Ovary (tissue), 9 donors: Measurements from ENCODE around the gene ARL2. TPM values are rescaled to one million over a fixed set of nuclear protein-coding genes. Genes with fewer than 3 reads are reported as not detected.

Experiments
- DNase-seq, 5 donors: peaks; one replicate each; pipeline ENCODE4 v3.0.0-alpha.2; 2019 to 2020
- H3K27ac ChIP-seq, 2 donors: fragments of 200-600 bp; one replicate each; pipeline versions ENCODE4 v1.5.1 to v1.8.0; 2019 to 2022
- H3K27me3 ChIP-seq: fragments of 200-600 bp; one replicate; pipeline ENCODE4 v1.8.0; 2022
- H3K36me3 ChIP-seq: fragments of 200-600 bp; sonication (generic); one replicate; pipeline ENCODE4 v1.5.1; 2019
- H3K4me1 ChIP-seq: one replicate; pipeline ENCODE4 v1.8.1; 2013; ENCODE audit warnings: mild to moderate bottlenecking, moderate library complexity; ENCODE audit not compliant: insufficient read depth
- H3K4me3 ChIP-seq: fragments of 200-600 bp; sonication (generic); one replicate; pipeline ENCODE4 v1.5.1; 2017
- H3K9me3 ChIP-seq, 2 donors: fragments of 200-600 bp in 1 of 2; sonication (generic) in 1 of 2; one replicate each; pipeline versions ENCODE4 v1.5.1 to v1.8.1; 2013 to 2019; ENCODE audit warnings: mild to moderate bottlenecking in 1 of 2, moderate library complexity in 1 of 2
- EP300 ChIP-seq: sonication (generic); formaldehyde crosslinking; IDR thresholded peaks from one replicate; pipeline ENCODE4 v1.6.1; 2017; ENCODE audit warnings: antibody characterized with exemption
- POLR2A ChIP-seq: fragments of 450-650 bp; IDR thresholded peaks from one replicate; pipeline ENCODE4 v1.6.1; 2017; ENCODE audit warnings: antibody characterized with exemption, mild to moderate bottlenecking, moderate library complexity
- WGBS, 3 donors: extraction: QIAGEN DNeasy Blood & Tissue Kit in 1 of 3; methylation state at CpG; one replicate each; pipeline versions ENCODE4 v1.1.5 to v1.1.7; 2013 to 2017; 5-methylcytosine and 5-hydroxymethylcytosine counted together
- intact Hi-C, 4 donors: fragments of 100-400 bp; cut with DNase I; formaldehyde crosslinking; loops; one replicate each; pipeline versions ENCODE4 v1.11.0 to v1.15.1; 2022 to 2023
- polyA plus RNA-seq, 2 donors: library from polyadenylated mRNA; stranded (reverse); fragments of 200-250 nt in 1 of 2; fragments of 350-450 nt in 1 of 2; fragmentation: Illumina TruSeq in 1 of 2; extraction: RNeasy Lipid Tissue Mini Kit (QIAGEN cat#74804) in 1 of 2; gene quantifications; one replicate each; pipeline ENCODE4 v1.2.3, GENCODE V29; 2013 to 2014
- total RNA-seq, 7 donors: library from RNA; depleted of rRNA in 2 of 7; stranded (reverse); fragments of >200 nt in 2 of 7; fragmentation: NEBNext Ultra II Directional in 3 of 7; extraction: Animal tissue kit (Norgen Biotek cat#: 25700) in 3 of 7; gene quantifications; one replicate each; pipeline versions ENCODE4 v1.1.0 to v1.2.4, GENCODE V29; 2016 to 2023
- TF ChIP-seq, protein P1 (sequence below), 3 donors: fragments of 450-650 bp in 2 of 3; fragments of 200-600 bp in 1 of 3; IDR thresholded peaks; one replicate each; pipeline versions ENCODE4 v1.5.1 to v1.8.0; 2016 to 2022; ENCODE audit warnings: antibody characterized with exemption in 3 of 3, mild to moderate bottlenecking in 1 of 3
- donor health status: DM: no; HTN: no; CAD: no; lungs with moderate emphysema.
- donor health status: DM: no; HTN: no; CAD: no.
- donor health status: Bipolar disorder and iron deficiency.
- donor health status: DM: yes; HTN: yes; CAD: no.
- donor health status: DM: no; HTN: no; CAD: no.
- donor health status: DM: yes; HTN: yes; CAD: no.

Gene ARL2
- total and polyA plus RNA-seq, 9 donors: 60.9 to 147 (median 99.7) TPM

DNA sequence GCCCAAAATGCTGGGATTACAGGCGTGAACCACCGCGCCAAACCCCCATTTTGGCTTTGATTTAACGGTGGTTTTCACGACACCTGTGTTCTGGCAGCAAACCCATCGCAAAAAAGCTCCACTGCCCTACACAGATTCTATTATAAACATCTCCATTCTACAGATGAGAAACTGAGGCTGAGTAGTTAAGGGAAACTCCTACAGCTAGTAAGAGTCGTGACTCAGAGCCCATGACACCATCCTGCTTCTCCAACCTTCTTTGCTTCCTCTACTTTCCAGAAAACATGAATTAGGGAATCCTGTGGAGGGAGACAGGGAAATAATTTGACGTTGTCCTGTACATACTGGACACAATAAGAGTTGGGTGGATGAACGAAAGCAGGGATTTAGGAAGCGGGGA lies 12.8 kb downstream of the ARL2 start:
- WGBS, 3 donors: 49 to 55% (median 55%) methylated on average over 10 of the region's 10 CpGs
- no peaks in the 10 kb centered on the region for H3K27me3 ChIP-seq
- H3K27ac ChIP-seq: peak overlapping the region; percentile 56 to 77
- H3K4me1 ChIP-seq: peaks cover 2% of the 10 kb centered on the region
- no peak for DNase-seq
- no peaks in the 10 kb centered on the region for H3K36me3 ChIP-seq
- TF ChIP-seq POLR2A (no peak), EP300 (no peak)
- TF ChIP-seq, protein P1, sequence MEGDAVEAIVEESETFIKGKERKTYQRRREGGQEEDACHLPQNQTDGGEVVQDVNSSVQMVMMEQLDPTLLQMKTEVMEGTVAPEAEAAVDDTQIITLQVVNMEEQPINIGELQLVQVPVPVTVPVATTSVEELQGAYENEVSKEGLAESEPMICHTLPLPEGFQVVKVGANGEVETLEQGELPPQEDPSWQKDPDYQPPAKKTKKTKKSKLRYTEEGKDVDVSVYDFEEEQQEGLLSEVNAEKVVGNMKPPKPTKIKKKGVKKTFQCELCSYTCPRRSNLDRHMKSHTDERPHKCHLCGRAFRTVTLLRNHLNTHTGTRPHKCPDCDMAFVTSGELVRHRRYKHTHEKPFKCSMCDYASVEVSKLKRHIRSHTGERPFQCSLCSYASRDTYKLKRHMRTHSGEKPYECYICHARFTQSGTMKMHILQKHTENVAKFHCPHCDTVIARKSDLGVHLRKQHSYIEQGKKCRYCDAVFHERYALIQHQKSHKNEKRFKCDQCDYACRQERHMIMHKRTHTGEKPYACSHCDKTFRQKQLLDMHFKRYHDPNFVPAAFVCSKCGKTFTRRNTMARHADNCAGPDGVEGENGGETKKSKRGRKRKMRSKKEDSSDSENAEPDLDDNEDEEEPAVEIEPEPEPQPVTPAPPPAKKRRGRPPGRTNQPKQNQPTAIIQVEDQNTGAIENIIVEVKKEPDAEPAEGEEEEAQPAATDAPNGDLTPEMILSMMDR (IDR thresholded peaks at IDR 0.05): no peak
- intact Hi-C loops: loop anchor here in 1 of 4 donors (5.0 kb wide), 1 partner anchor 70 kb away; the partner anchor contains the start of gene VPS51
- H3K9me3 ChIP-seq: no peaks in the 10 kb centered on the region
- peak overlapping the region; percentile 77 for H3K4me3 ChIP-seq

DNA sequence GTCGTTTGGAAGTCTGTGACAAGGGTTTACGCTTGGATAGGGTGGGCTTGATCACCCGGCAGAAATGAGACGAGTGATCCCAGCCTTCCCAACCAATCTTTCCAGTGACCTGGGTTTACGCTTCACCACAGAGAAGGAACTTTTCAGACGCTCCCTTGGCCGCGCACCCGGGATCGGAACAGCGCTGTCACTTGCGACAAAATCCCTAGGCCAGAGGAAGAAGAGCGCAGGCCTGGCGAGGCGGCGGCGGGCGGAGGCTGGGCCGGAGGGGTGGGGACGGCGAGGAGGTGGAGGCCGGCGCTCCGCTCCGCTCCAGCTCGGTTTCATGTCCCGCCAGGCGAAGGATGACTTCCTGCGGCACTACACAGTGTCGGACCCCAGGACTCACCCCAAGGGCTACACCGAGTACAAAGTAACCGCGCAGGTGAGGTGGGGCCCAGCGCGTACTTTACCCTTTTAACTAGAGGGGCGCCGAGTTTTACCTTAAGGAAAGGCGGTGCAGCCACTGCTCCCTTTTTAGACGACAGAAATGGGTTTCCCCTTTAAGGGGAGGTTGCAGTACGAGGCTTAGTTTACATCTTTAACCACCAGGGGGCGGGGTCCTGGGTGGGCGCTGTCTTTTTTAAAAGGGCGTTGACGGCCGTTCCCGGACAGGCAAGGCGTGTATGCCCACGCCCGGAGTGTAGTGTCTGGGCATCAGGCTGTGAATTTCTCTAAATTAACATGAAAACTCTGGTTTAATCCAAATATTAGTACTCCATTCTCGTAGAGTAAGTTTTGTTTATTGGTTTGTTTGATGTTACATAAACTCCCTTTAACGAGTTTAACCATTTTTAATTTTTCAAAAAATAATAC lies 13.5 kb downstream of the ARL2 start, which contains the start of gene SNX15:
SNX15 (plus strand) TSS at position 227 of the 855 bp plus-strand sequence; CDS start at position 326, 99 bp downstream.
- peak; percentile 89 to 94 (median 91) for DNase-seq
- Histone ChIP-seq H3K36me3 (no peaks in the 10 kb centered on the region), H3K27me3 (no peaks in the 10 kb centered on the region), H3K4me3 (peak within 1 kb of the TSS; percentile 77), H3K9me3 (no peaks in the 10 kb centered on the region), H3K27ac (peak within 1 kb of the TSS; percentile 56 to 77), H3K4me1 (peaks cover 2% of the 10 kb centered on the region)
- intact Hi-C loops: loop anchor here in 1 of 4 donors (5.0 kb wide), 1 partner anchor 70 kb away; the partner anchor contains the start of gene VPS51
- WGBS, 3 donors: 1% methylated on average over 51 of the region's 51 CpGs
- TF ChIP-seq, protein P1 (IDR thresholded peaks at IDR 0.05): peak; percentile 74 to 84 (median 74)
- no peak for TF ChIP-seq EP300
- peak; percentile 68 for TF ChIP-seq POLR2A

DNA sequence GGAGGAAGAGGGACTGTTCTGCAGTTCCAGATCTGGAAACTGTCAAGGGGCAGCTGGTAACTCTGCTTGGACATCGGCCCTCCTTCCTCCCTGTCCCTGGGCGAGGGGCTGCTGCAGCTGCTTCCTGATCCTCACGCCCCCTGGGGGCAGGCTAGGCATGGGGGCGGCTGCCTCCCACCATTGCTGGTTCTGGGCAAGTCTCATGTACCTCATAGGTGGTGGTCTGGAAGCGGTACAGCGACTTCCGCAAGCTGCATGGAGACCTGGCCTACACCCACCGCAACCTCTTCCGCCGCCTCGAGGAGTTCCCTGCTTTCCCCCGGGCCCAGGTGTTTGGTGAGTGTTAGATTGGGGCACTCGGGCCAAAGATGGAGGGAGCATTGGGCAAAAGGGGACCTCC lies 18.3 kb downstream of the ARL2 start:
- Histone ChIP-seq H3K4me1 (no peaks in the 10 kb centered on the region), H3K36me3 (no peaks in the 10 kb centered on the region), H3K27ac (no peak overlapping the region), H3K27me3 (no peaks in the 10 kb centered on the region), H3K9me3 (no peaks in the 10 kb centered on the region), H3K4me3 (no peak overlapping the region)
- 77 to 84% (median 78%) methylated on average over 13 of the region's 13 CpGs for WGBS, 3 donors
- TF ChIP-seq EP300 (no peak), POLR2A (no peak)
- TF ChIP-seq, protein P1 (IDR thresholded peaks at IDR 0.05): no peak
- intact Hi-C loops: no loop called here
- DNase-seq: no peak

DNA sequence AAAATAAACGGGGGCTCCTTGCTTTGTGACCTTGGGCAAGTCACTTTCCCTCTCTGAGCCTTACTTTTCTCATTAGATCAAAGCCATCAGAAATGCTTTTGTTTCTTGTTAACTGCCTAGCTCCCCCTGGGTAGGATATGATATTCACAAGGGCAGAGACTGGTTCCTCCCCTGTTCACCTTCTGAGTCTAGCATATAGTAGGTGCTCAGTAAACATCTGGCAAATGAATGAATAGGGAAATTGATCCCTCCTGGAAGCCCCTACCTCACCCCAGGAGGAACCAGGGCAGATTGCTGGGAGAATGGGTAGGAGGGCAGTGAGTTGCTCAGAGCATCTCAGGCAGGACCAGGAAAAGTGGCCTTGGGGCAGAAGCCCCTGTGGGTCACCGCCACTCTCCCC lies 20.5 kb downstream of the ARL2 start:
- intact Hi-C loops: no loop called here
- no peak for DNase-seq
- 84 to 89% (median 87%) methylated on average over 2 of the region's 2 CpGs for WGBS, 3 donors
- Histone ChIP-seq H3K4me1 (no peaks in the 10 kb centered on the region), H3K9me3 (no peaks in the 10 kb centered on the region), H3K4me3 (no peak overlapping the region), H3K36me3 (no peaks in the 10 kb centered on the region), H3K27me3 (no peaks in the 10 kb centered on the region), H3K27ac (no peak overlapping the region)
- TF ChIP-seq, protein P1 (IDR thresholded peaks at IDR 0.05): no peak
- TF ChIP-seq POLR2A (no peak), EP300 (no peak)
